Posterior cingulate gyrus (tissue), 11 donors: ENCODE data around the gene TUFT1.

Source experiments
- DNase-seq, 10 donors: peaks; one replicate each; pipeline versions ENCODE4 v3.0.0 to v3.0.0-alpha.2; 2020 to 2021; ENCODE audit warnings: mixed read lengths in 3 of 10
- intact Hi-C: fragments of 100-400 bp; cut with DNase I; formaldehyde crosslinking; loops from one replicate; pipeline ENCODE4 v1.15.1; 2023

The TUFT1 gene

GRCh38 chr1:151540021-151540981, at the start of gene TUFT1:
Gene TUFT1, plus strand, starts transcription at chr1:151540309. Its CDS starts 58 bp downstream, at chr1:151540367.
- peak; percentile 79 to 99 (median 91) for DNase-seq
- intact Hi-C loops = no loop called here

GRCh38 chr1:151491641-151492040, 48.5 kb upstream of the TUFT1 start:
- intact Hi-C loops = no loop called here
- no peak for DNase-seq

- DNase-seq = no peak
- intact Hi-C loops = no loop called here
Measured at GRCh38 chr1:151492120-151492519, 48.0 kb upstream of the TUFT1 start.

- intact Hi-C loops = no loop called here
- no peak for DNase-seq
Measured at GRCh38 chr1:151493042-151493441, 47.1 kb upstream of the TUFT1 start.

- intact Hi-C loops = no loop called here
- DNase-seq = no peak
Measured at GRCh38 chr1:151494741-151495281, 45.3 kb upstream of the TUFT1 start.

GRCh38 chr1:151495316-151495715, 44.8 kb upstream of the TUFT1 start:
- intact Hi-C loops = no loop called here
- DNase-seq = no peak

GRCh38 chr1:151499365-151499764, 40.7 kb upstream of the TUFT1 start:
- no peak for DNase-seq
- intact Hi-C loops = no loop called here

- intact Hi-C loops = no loop called here
- DNase-seq = no peak
Measured at GRCh38 chr1:151499930-151500329, 40.2 kb upstream of the TUFT1 start.

GRCh38 chr1:151501474-151501873, 38.6 kb upstream of the TUFT1 start:
- intact Hi-C loops = no loop called here
- DNase-seq = no peak

- no peak for DNase-seq
- intact Hi-C loops = no loop called here
Measured at GRCh38 chr1:151502035-151502700, 37.9 kb upstream of the TUFT1 start.

- intact Hi-C loops = no loop called here
- DNase-seq = no peak
Measured at GRCh38 chr1:151502859-151503780, 37.0 kb upstream of the TUFT1 start.

GRCh38 chr1:151504252-151504651, 35.9 kb upstream of the TUFT1 start:
- intact Hi-C loops = no loop called here
- DNase-seq = no peak

- DNase-seq = no peak
- intact Hi-C loops = no loop called here
Measured at GRCh38 chr1:151504759-151505158, 35.4 kb upstream of the TUFT1 start.

GRCh38 chr1:151508833-151509232, 31.3 kb upstream of the TUFT1 start:
- peak in 1 of 10 donors; percentile 5 for DNase-seq
- intact Hi-C loops = no loop called here

GRCh38 chr1:151509350-151510019, 30.6 kb upstream of the TUFT1 start:
- intact Hi-C loops = no loop called here
- no peak for DNase-seq

- DNase-seq = no peak
- intact Hi-C loops = no loop called here
Measured at GRCh38 chr1:151510020-151510405, 30.1 kb upstream of the TUFT1 start.

- intact Hi-C loops = no loop called here
- DNase-seq = no peak
Measured at GRCh38 chr1:151510614-151510956, 29.5 kb upstream of the TUFT1 start.

GRCh38 chr1:151510957-151511635, 29.0 kb upstream of the TUFT1 start, which contains the start of gene CGN:
Gene CGN, plus strand, starts transcription at chr1:151511387. Its CDS starts 7,133 bp downstream, at chr1:151518520.
- peak; percentile 80 to 99 (median 91) for DNase-seq
- intact Hi-C loops = loop anchor here (1.0 kb wide), 1 partner anchor 52 kb away; the partner anchor contains the start of gene POGZ

- peak in 7 of 10 donors; percentile 20 to 91 (median 36) for DNase-seq
- intact Hi-C loops = loop anchor here (1.0 kb wide), 1 partner anchor 52 kb away; the partner anchor contains the start of gene POGZ
Measured at GRCh38 chr1:151511636-151512215, 28.4 kb upstream of the TUFT1 start.
